Tibial artery (tissue), 4 donors: ENCODE data around the gene EMX1.

ENCODE experiments used
- DNase-seq, 2 donors: peaks; one replicate each; pipeline ENCODE4 v3.0.0-alpha.2; 2019
- H3K27ac ChIP-seq, 2 donors: fragments of 200-600 bp; sonication (generic) in 1 of 2; 1 replicate in 1 of 2; 2 replicates in 1 of 2; pipeline ENCODE4 v1.5.1; 2018 to 2019; ENCODE audit warnings: mild to moderate bottlenecking in 1 of 2
- H3K27me3 ChIP-seq, 2 donors: fragments of 200-600 bp; sonication (generic) in 1 of 2; one replicate each; pipeline versions ENCODE4 v1.5.1 to v1.6.0; 2016 to 2019
- H3K36me3 ChIP-seq, 3 donors: fragments of 200-600 bp; sonication (generic) in 2 of 3; one replicate each; pipeline ENCODE4 v1.5.1; 2016 to 2019; ENCODE audit warnings: mild to moderate bottlenecking in 2 of 3
- H3K4me1 ChIP-seq, 4 donors: fragments of 200-600 bp; sonication (generic) in 2 of 4; 1 replicate in 3 of 4; 2 replicates in 1 of 4; pipeline ENCODE4 v1.5.1; 2016 to 2019
- H3K4me3 ChIP-seq, 2 donors: fragments of 200-600 bp; sonication (generic) in 1 of 2; 1 replicate in 1 of 2; 2 replicates in 1 of 2; pipeline ENCODE4 v1.5.1; 2018 to 2019; ENCODE audit warnings: mild to moderate bottlenecking in 2 of 2
- H3K9me3 ChIP-seq, 3 donors: fragments of 200-600 bp; sonication (generic) in 1 of 3; one replicate each; pipeline ENCODE4 v1.5.1; 2016 to 2019
- intact Hi-C: fragments of 100-400 bp; cut with DNase I; formaldehyde crosslinking; loops from one replicate; pipeline ENCODE4 v1.15.0; 2023; ENCODE audit warnings: low total_unique reads
- TF ChIP-seq, protein P1 (sequence below), 2 experiments: fragments of 200-600 bp in 1 of 2; fragments of 450-650 bp in 1 of 2; IDR thresholded peaks; one replicate each; pipeline ENCODE4 v1.5.1; 2017 to 2019; ENCODE audit warnings: antibody characterized with exemption in 2 of 2, mild to moderate bottlenecking in 1 of 2, moderate library complexity in 1 of 2

Gene EMX1

DNA sequence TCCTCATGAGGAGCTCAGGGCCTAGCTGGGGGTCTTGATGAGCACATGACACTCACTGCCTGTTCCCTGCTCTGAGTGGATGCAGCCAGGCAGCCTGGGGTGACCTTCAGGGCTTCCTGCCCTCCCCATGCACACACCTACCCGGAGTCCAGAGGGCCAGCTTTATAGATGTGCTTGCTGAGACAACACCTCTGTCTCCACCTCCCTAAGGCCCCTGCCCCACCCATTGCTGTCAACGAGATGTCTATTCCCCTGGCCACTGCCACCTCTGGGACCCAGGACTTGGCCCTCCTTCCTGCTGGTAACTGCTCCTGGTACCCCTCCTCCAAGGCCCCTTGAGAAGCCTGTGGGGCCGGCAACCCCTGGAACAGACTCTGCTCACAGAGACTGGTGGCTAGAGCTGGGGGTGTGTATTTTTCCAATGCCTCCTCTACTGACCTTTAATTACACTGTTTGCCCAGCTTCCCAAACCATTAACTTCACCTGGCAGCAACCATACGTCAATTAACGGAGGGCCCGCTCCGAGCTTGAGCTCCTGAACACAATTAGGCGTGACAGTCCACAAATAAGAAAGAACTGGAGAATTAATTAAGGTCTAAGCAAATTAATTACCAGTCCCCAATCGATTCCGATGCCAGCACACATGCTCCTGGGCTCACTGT lies 66.3 kb downstream of the EMX1 start:
- TF ChIP-seq, protein P1, sequence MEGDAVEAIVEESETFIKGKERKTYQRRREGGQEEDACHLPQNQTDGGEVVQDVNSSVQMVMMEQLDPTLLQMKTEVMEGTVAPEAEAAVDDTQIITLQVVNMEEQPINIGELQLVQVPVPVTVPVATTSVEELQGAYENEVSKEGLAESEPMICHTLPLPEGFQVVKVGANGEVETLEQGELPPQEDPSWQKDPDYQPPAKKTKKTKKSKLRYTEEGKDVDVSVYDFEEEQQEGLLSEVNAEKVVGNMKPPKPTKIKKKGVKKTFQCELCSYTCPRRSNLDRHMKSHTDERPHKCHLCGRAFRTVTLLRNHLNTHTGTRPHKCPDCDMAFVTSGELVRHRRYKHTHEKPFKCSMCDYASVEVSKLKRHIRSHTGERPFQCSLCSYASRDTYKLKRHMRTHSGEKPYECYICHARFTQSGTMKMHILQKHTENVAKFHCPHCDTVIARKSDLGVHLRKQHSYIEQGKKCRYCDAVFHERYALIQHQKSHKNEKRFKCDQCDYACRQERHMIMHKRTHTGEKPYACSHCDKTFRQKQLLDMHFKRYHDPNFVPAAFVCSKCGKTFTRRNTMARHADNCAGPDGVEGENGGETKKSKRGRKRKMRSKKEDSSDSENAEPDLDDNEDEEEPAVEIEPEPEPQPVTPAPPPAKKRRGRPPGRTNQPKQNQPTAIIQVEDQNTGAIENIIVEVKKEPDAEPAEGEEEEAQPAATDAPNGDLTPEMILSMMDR (IDR thresholded peaks at IDR 0.05), result no peak
- no peaks in the 10 kb centered on the region for H3K9me3 ChIP-seq
- no peak overlapping the region for H3K27ac ChIP-seq
- no peak for DNase-seq
- peaks cover 7 to 18% (median 7%) of the 10 kb centered on the region in 3 donors for H3K36me3 ChIP-seq
- H3K27me3 ChIP-seq, result no peaks in the 10 kb centered on the region
- no peaks in the 10 kb centered on the region for H3K4me1 ChIP-seq
- intact Hi-C loops, result no loop called here
- no peak overlapping the region for H3K4me3 ChIP-seq

DNA sequence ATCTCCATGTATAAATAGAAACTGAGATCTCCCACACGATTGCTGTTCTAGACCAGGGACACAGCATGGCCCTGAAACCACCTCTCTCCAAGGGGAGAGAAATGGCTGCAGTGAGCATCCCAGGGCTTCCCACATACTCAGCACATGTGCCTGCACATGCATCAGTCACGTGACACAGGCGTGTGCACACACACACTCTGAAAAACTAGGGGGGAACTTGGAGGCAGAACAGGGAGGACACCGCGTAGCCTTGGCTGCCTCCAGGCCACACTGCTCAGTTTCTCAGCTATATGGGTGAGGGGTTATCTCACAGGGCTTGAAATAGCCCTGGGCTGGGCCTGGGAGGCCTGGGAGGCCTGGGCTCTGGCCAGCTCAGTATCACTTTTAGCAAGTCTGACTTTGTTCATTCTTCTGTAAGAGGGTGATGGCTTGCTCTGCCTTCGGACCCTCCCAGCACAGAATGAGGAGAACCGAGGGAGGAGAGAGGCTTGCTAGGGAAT lies 66.9 kb downstream of the EMX1 start:
- intact Hi-C loops, result no loop called here
- H3K36me3 ChIP-seq, result peaks cover 7 to 18% (median 7%) of the 10 kb centered on the region in 3 donors
- DNase-seq, result no peak
- H3K4me3 ChIP-seq, result no peak overlapping the region
- no peaks in the 10 kb centered on the region for H3K4me1 ChIP-seq
- TF ChIP-seq, protein P1 (IDR thresholded peaks at IDR 0.05), result no peak
- no peaks in the 10 kb centered on the region for H3K9me3 ChIP-seq
- no peak overlapping the region for H3K27ac ChIP-seq
- no peaks in the 10 kb centered on the region for H3K27me3 ChIP-seq
